GM21381 (cell line): Measurements from ENCODE around the gene CLTCL1.
"Not testable (repeated sequence)": the region's sequence is repeated elsewhere in the genome, so short reads cannot be mapped to it uniquely, and the experiment has no call there.

Source experiments
- ATAC-seq: cut with Tn5 transposase; IDR thresholded peaks from one replicate; pipeline ENCODE4 v1.9.1; 2021; ENCODE audit warnings: mild to moderate bottlenecking, moderate library complexity; ENCODE audit not compliant: unreplicated experiment

Gene CLTCL1

DNA sequence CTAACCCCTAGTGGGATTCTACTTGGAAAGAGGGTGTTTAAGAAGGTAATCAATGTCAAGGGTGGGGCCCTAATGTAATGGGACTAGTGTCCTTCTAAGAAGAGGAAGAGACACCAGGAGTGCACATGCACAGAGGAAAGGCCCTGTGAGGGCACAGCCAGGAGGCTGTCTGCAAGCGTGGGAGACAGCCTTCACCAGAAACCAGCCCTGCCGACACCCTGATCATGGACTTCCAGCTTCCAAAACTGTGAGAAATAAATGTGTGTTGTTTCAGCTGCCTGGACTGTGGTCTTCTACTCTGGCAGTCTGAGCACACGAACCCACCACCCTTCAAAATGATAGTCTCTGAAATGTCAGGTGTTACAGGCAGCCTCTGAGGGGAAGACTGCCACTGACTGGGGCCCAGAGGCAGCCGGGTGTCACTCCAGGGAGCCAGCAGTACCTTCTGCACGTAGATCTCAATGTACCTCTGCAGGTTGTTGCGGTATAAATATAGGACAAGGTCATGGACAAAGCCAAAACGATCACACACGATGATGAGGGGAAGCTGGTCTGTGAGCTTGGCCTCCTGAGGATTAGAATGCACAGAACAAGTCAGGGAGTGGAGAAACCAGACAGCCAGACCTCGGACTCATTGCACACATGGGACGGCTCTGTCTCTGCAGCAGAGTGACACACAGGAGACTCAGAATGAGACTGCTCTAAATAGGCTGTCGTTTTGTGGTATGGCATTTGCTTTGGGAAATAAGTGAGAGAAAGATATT, 69.1 kb downstream of the CLTCL1 start:
- no peak for ATAC-seq

DNA sequence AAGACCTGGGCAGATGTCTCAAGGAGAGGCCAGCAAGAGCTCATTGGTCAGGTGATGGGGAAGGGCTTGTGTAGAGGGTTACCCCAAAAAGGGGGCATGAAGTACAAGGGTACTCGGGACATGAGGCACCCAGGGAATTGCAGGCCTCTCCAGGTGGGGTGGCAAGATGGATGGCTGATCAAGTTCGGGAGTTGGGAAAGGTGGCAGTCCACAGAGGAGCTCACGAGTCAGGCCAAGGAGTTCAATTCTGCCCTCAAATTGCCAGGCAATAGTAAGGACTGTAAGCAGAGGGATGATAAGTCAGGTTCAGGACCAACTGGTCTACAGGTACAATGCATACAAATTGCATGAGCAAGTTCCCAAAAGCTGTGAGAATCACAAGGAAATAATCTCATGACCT, 70.7 kb downstream of the CLTCL1 start:
- no peak for ATAC-seq

DNA sequence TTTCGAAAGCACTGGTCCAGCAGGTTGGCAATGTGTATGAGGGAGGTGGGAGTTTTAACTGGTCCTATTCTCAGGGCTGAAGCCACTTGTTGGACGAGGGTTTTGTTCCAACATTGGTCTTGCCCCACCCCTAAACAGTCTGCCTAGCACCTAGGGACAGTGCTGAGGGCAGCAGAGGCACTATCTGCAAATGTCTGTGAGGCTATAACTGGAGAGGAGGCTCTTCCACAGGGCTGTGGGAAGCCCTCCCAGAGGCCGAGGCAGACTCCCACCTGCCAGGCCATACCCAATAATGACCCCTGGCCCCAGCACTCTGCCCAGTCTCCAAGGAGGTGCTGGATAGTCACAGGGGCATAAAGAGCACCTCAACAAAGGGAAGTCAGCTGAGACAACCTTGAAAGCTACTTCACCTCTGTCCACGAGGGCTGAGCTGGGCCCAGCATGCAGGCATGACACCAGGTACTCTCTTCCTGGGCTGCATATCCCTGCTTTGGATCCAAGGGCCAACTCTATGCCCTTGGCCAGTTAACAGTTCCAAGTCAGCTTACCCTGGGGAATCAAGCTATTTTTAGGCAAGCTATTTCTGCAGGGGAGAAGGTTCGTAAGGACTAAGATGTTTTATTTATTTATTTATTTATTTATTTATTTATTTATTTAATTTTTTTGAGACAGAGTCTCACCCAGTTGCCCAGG, 72.8 kb downstream of the CLTCL1 start:
- ATAC-seq: no peak

DNA sequence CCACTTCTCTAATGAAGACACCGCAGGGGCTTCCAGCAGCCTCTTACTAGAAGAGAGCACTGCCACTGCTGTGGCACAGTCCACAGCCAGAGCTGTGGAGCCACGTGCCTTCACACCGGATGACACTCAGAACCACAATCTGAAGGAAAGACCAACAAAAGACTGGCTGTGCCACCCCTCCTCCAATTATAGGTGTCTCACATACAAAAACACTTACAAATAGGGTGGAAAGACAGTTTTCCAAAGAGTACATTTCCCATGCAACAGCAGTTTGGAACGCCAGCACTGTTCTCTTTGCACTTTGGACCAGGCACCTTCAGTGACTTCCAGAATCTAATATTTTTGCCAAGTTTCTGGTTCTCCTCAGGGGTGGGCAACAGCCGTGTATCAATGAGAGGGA, 74.9 kb downstream of the CLTCL1 start:
- ATAC-seq: no peak

DNA sequence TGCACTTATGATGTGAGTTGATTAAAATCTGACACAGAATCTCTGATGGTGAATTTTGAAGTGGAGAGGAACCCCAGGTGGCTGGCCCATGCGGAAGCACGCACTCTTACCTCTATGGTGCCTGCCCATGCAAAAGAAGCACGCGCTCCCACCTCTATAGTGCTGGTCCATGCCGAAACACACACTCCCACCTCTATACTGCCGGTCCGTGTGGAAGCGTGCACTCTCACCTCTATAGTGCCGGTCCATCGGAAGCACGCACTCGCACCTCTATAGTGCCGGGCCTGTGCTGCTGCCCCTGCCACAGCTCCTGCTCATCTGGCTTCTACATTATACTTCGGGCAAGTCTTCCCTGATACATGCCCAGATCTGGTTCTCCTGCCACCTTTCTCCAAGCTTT, 76.2 kb downstream of the CLTCL1 start:
- no peak for ATAC-seq

DNA sequence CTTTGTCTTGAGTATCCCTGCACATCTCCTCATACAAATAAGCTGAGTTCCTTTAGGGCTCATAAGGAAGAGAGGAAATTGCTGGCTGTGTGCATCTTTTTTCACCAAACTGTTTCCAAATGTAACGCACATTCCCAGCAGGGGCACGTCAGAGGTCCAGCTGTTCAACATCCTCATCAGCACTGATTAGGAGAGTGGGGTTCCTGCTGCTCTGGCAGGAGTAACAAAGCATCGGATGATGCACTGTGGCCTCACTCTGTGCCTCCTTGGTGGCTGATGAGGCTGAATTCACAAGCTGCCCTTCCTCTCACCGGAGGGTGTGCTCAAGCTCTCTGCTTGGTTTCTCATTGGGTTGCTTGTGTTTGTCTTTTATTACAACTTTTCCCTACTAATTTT, 77.4 kb downstream of the CLTCL1 start:
- no peak for ATAC-seq

DNA sequence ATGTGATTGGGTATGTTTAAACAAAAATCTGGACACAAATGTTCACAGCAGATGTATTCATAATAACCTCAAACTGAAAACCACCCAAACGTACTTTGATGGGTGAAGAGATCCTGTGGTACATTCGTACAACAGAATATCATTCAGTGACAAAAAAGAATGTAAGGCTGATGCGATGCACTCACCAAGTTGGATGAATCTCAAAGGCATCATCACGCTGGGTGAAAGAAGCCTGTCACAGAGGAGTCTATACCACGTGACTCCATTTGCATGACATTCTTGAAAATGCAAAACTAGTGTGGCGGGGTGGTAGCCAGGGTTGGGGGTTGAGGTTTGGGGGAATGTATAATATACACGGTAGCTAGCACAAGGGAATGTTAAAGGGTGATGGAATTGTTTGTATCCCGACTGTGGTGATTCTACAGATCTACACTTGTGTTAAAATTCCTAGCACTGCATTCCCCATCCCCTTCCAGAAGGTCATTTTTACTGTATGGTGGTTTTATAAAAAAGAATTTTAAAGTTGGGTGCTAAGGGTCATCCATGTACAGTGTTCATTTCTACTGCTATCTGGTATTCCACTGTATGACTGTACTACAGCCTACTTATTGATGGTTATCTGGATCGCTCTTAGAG, 78.0 kb downstream of the CLTCL1 start:
- ATAC-seq: no peak

DNA sequence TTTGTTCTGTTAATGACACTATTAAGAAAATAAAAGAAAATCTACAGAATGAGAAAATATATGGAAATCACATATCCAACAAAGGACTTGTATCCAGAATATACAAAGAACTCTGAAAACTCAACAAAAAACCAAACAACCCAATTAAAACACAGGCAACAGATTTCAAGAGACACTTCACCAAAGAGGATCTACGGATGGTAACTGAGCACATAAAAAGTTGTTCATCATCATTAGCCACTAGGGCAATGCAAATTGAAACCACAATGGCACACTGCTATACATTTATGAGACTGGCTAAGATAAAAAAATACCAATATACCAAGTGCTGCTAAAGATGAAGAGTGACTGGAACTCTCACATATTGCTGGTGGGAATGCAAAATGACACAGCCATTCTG, 78.5 kb downstream of the CLTCL1 start:
- no peak for ATAC-seq

DNA sequence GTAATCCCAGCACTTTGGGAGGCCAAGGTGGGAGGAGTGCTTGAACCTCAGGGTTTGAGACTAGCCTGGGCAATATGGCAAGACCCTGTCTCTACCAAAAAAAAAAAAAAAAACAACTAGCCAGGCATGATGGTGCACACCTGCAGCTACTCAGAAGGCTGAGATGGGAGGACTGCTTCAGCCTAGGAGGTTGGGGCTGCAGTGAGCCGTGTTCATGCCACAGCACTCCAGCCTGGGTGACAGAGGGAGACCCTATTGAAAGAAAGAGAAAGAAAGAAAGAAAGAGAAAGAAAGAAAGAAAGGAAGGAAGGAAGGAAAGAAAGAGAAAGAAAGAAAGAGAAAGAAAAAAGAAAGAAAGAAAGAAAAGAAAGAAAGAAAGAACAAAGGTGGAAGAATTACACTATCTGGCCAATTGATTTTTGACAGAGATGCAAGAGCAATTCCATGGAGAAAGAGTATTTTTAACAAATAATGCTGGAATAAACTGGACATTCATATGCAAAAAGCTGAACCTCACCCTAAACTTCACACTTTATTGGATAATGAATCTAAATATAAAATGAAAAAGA, 79.1 kb downstream of the CLTCL1 start:
- no peak for ATAC-seq

DNA sequence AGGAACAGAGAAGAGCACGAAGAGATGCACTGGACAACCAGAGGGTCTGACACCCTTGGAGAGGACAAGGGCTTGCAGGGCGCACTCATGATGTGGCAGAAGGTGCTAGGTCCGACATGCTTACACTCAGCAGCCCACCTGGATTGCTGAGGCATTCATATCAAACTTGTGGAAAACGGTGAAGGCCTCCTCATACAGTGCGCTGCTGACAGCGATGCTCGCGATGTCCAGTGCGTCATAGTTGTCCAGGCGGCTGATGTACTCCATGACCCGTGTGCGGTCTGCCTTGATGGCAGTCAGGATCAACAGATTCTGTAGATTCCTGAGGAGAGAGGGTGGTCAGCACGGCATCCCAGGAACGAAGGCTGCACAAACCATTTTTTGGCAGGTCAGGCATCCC, 81.3 kb downstream of the CLTCL1 start:
- no peak for ATAC-seq

DNA sequence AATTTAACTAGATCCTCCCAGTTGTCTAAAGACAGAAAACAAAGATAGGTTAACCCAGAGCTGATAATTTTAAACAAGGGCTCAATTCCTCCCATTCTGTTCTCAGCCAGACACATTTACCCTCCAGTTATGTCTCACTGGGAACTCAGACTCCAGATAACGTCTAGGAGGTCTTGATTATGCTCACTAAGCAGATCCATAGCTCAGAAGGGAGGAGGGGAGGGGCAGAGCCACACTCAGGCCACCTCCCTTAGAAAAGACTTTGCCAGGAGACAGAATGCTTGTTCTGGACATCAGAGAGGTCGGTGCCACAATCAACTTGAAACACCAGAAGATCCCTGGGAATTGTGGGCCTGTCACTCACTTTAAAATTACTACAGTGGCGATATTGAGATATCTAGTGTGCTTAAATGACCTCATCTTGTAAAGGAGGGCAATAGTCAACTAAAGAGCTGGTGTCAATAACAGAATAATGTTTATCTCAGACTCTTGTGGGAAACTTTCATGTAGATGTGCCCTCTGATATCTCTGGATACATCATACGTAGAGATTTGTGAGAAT, 83.2 kb downstream of the CLTCL1 start:
- no peak for ATAC-seq

DNA sequence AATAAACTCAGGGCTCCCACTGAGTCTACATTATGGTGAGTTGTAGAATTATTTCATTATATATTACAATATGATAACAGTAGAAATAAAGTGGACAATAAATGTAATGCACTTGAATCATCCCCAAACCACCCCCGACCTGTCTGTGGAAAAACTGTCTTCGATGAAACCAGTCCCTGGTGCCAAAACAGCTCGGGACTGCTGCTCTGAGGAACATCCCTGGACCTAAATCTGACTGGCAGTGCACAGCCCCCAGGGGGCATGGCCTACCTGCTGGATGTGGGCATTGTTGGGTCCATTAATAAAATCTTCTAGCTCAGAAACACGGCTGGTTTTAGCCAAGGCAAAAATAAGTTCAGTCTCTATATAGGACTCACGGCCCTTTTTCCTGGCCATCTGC, 83.6 kb downstream of the CLTCL1 start:
- ATAC-seq: no peak

DNA sequence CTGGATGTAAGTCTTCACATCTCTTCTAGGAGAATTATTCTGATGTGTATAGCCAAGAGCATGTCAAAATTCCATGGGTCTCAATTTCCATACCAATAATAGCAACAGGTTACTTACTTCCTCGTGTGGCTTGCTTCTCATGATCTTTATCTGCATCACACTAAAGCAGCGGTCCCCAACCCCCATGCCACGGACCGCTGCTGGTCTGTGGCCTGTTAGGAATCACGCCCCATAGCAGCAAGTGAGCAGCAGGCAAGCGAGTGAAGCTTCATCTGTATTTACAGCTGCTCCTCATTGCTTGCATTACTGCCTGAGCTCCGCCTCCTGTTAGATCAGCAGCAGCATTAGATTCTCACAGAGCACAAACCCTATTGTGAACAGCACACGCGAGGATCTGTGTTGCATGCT, 84.1 kb downstream of the CLTCL1 start:
- ATAC-seq: no peak

DNA sequence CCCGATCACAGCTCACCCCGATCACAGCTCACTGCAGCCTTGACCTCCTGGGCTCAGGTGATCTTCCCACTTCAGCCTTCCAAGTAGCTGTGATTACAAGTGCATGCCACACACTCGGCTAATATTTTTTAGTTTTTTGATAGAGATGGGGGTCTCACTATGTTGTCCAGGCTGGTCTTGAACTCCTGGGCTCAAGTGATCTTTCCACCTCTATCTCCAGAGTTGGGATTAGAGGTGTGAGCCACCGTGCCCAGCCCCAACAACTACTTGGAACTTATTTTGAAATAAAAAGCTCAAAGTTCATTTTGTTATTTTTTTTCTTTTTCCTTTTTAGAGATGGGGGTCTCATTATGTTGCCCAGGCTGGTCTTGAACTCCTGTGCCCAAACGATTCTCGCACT, 85.2 kb downstream of the CLTCL1 start:
- ATAC-seq: no peak

DNA sequence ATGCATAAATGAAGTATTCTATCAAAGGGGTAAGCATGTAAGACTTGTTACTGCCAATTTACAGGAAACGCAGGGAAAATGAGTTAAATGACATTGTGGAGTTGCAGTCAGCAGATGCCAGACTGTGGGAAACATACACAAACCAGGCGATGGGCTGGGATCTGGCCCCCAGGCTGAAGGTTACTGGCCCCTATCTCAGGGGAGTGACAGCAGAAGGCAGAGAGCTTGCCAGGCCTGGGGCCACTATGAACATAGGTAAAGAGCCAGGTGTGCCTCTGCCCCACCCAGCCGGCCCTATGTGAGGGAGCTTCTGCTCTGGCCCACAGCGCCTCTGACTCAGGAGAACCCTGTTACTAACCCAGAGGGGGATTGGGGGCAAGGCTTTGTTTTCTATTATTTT, 86.9 kb downstream of the CLTCL1 start:
- ATAC-seq: no peak

DNA sequence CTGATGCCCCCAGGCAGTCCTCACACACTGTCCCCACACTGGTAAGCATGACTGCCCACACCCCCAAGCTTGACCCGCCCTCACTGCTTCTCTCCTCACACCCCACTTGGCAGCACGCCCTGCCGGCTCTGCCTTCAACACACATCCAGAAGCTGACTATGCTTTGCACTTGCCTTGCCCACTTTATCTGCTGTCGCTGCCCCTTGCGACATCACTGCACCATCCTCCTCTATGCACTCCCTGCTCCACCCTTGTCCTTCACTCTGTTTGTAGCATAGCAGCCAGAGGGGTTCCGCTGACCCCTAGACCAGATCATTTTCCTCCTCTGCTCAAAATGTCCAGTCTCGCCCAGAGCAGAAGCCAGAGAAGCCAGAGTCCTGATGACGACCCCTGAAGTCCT, 87.7 kb downstream of the CLTCL1 start:
- no peak for ATAC-seq

DNA sequence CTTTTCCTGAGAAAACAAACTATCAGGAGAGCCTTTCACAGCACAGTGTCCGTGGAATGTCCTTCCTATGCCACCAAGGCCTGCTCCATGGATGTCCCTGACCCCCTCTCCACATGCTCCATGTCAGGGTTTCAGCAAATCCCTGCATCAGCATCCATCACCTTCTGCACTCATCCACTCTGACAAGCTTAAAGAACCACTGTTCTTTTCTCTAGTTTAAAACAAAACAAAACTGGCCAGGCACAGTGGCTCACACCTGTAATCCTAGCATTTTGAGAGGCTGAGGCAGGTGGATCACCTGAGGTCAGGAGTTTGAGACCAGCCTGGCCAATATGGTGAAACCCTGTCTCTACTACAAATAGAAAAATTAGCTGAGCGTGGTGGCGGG, 88.7 kb downstream of the CLTCL1 start:
- not testable (repeated sequence) for ATAC-seq

DNA sequence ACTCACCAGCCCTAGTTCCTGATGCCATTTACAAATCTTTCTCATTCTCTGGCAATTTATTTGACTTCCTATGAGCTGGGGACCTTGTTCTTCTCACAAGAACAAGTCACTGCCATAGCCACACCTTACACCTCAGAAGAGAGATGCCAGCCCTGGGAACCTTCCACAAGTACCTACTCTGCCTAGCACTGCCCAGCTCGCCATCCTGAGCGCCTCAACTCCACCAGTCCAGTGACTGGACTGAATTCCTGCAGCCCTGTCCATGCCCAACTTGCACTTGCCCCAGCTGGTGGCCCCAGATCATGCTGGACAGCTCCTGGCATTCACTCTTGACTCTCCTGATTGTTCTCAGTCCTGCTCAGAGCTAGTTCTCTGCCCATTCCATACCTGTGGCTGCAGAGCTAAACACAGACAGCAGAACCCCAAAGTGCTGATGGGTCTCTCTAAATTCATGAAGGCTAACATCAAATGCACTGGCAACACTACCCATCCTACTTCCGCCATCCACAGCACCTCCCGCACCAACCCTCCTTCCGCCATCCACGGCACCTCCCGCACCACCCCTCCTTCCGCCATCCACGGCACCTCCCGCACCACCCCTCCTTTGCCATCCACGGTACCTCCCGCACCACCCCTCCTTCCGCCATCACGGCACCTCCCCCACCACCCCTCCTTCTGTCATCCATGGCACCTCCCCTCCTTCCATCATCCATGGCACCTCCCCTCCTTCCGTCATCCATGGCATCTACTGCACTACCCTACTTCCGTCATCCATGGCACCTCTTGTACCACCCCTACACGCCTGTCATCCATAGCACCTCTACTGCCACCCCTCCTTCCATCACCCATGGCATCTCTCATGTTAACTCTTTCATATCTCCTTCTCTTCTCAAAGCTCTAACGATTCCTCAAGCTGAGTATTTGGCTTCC, 89.4 kb downstream of the CLTCL1 start:
- ATAC-seq: no peak

DNA sequence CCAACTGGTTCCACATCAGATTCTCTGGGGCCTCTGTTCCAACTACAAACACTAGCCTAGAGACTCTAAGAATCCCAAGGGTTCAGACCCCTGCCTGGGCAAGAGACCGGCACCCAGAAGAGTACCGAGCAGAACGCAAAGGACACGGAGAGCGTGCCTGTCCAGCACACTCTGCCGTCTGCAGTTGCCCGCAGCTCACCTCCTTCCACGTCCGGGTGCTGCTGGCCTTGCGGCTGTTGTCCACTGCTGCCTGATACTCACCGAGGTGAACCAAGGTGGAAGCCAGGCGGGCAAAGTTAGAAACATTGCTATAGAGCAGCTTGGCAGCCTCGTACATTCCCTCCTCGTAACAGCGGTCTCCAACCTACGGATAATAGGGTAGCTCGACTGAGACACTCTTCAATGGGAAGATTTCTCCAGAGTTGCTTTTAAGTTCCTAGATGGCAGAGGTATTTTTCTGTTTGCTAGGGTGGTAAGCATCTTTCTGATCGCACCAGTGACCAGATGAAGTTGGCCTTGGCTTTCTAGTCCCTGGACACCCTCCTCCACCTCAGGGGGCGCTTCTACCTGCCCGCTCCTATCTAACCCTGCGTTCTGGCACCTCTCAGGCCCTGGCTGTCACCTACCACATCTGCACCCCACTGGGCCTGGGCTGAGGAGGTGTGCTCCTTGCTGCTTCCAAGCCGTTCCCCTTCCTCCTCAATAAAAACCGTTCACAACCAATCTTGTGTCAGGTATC, 90.2 kb downstream of the CLTCL1 start:
- ATAC-seq: no peak

DNA sequence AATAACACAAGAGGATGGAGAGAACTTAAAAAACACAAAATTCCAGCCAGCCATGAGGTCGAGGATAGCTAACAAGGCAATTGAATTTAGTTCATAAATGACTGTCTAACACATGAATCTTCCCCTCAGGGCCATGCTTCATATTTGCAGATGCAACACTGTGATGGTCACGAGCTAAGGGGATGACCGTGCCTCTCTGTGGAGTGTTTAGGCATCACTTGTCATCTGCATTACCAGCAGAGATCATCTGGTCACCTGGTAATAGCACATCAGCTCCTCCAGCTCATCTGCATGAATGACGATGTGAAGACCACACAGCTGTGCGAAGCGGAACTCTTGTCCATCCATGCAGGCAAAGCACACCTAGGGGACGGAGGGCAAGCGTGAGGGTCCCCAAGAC, 92.0 kb downstream of the CLTCL1 start:
- ATAC-seq: no peak
